HCT116 (cell line): ENCODE data around the gene DAAM2. TPM values are rescaled to one million over a fixed set of nuclear protein-coding genes. Genes with fewer than 3 reads are reported as not detected.

Experiments used
- ATAC-seq: fragments of 200-7000 bp; cut with Tn5 transposase; 2 replicates; pipeline ENCODE4 v1.9.1; 2020; ENCODE audit warnings: mild to moderate bottlenecking, moderate library complexity
- BruUV-seq: library from RNA; stranded (reverse); fragments of 400-500 nt; replicated peaks from 2 replicates; lab custom pipeline; 2021; lab: Mats Ljungman, UMichigan
- CTCF ChIA-PET: fragments of 300-600 bp; sonication (Branson Sonifier 250); formaldehyde crosslinking; loops from one replicate; lab custom pipeline; 2021; ENCODE audit warnings: antibody characterized with exemption; lab: Charles Lee
- POLR2A ChIA-PET: fragments of 300-600, 350-600 bp; sonication (Branson Sonifier 250); formaldehyde crosslinking; loops from one replicate; lab custom pipeline; 2021; ENCODE audit warnings: antibody characterized with exemption; lab: Charles Lee
- RAD21 ChIA-PET, 2 experiments: fragments of 300-600 bp; sonication (Branson Sonifier 250); formaldehyde crosslinking; loops; one replicate each; lab custom pipeline; 2023; ENCODE audit warnings: low total read pairs in 2 of 2; ENCODE audit not compliant: uncharacterized antibody in 2 of 2, unreplicated experiment in 2 of 2, low non-redundant PET in 1 of 2; lab: Charles Lee
- DNase-seq: peaks from one replicate; pipeline ENCODE4 v3.0.0-alpha.2; 2010; ENCODE audit warnings: low read depth, low spot score
- H2AFZ ChIP-seq: fragments of 200-600 bp; shearing (Covaris generic), sonication (generic); 2 replicates; pipeline ENCODE4 v1.6.1; 2017; ENCODE audit warnings: low read depth, mixed run types, mixed read lengths, antibody characterized with exemption, low read length; ENCODE audit not compliant: poor library complexity, severe bottlenecking
- H3K27ac ChIP-seq: 2 replicates; pipeline ENCODE4 v1.5.1; 2012; ENCODE audit warnings: low read depth, low read length
- H3K27me3 ChIP-seq: fragments of 200-600 bp; sonication (generic); 2 replicates; pipeline ENCODE4 v1.6.1; 2016; ENCODE audit warnings: mixed run types, low read length, mixed read lengths; ENCODE audit not compliant: insufficient read depth
- H3K36me3 ChIP-seq, 2 experiments: fragments of 200-500 bp in 1 of 2; fragments of 200-600 bp in 1 of 2; sonication (Bioruptor generic) in 1 of 2; sonication (generic) in 1 of 2; 2 replicates each; pipeline versions ENCODE4 v1.5.1 to v1.6.1; 2014 to 2016; ENCODE audit warnings: low read length in 2 of 2, inconsistent platforms in 1 of 2, mixed read lengths in 1 of 2, mixed run types in 1 of 2; ENCODE audit not compliant: insufficient read depth in 2 of 2, control insufficient read depth in 1 of 2
- H3K4me1 ChIP-seq, 2 experiments: fragments of 200-600 bp in 1 of 2; sonication (generic) in 1 of 2; 2 replicates each; pipeline versions ENCODE4 v1.5.1 to v1.6.1; 2012 to 2017; ENCODE audit warnings: low read length in 2 of 2, inconsistent platforms in 1 of 2, mild to moderate bottlenecking in 1 of 2, mixed read lengths in 1 of 2, mixed run types in 1 of 2, moderate library complexity in 1 of 2; ENCODE audit not compliant: insufficient read depth in 2 of 2, control insufficient read depth in 1 of 2
- H3K4me2 ChIP-seq: fragments of 200-600 bp; sonication (generic); 2 replicates; pipeline ENCODE4 v1.6.1; 2017; ENCODE audit warnings: mixed run types, low read length, mixed read lengths
- H3K4me3 ChIP-seq, 2 experiments: fragments of 200-600 bp in 1 of 2; sonication (generic) in 1 of 2; replicated peaks in 1 of 2; 2 replicates each; pipeline ENCODE4 v1.5.1; 2011 to 2016; ENCODE audit warnings: low read length in 2 of 2, control low read depth in 1 of 2, low read depth in 1 of 2, mild to moderate bottlenecking in 1 of 2, mixed read lengths in 1 of 2, mixed run types in 1 of 2
- H3K79me2 ChIP-seq: fragments of 200-600 bp; sonication (generic); 2 replicates; pipeline ENCODE4 v1.6.1; 2017; ENCODE audit warnings: mild to moderate bottlenecking, mixed run types, low read length, moderate library complexity, mixed read lengths; ENCODE audit not compliant: insufficient read depth
- H3K9ac ChIP-seq: fragments of 200-600 bp; sonication (generic); 2 replicates; pipeline ENCODE4 v1.6.1; 2016; ENCODE audit warnings: low read length, mixed read lengths
- H3K9me2 ChIP-seq: fragments of 200-600 bp; sonication (generic), shearing (Covaris generic); 2 replicates; pipeline ENCODE4 v1.6.1; 2017; ENCODE audit warnings: mixed run types, mild to moderate bottlenecking, moderate library complexity; ENCODE audit not compliant: insufficient read depth
- H3K9me3 ChIP-seq, 2 experiments: fragments of 200-500 bp in 1 of 2; fragments of 200-600 bp in 1 of 2; sonication (Bioruptor generic) in 1 of 2; sonication (generic) in 1 of 2; 2 replicates each; pipeline ENCODE4 v1.6.1; 2014 to 2017; ENCODE audit warnings: low read length in 2 of 2, mixed read lengths in 2 of 2, inconsistent platforms in 1 of 2, low read depth in 1 of 2, mild to moderate bottlenecking in 1 of 2, mixed run types in 1 of 2, moderate library complexity in 1 of 2; ENCODE audit not compliant: control insufficient read depth in 1 of 2, insufficient read depth in 1 of 2
- H4K20me1 ChIP-seq: fragments of 200-600 bp; sonication (generic), shearing (Covaris generic); 2 replicates; pipeline ENCODE4 v1.6.1; 2017; ENCODE audit warnings: mixed run types, mild to moderate bottlenecking, moderate library complexity; ENCODE audit not compliant: insufficient read depth
- CEBPB ChIP-seq: IDR thresholded peaks from 2 replicates; pipeline ENCODE4 v1.6.1; 2012; ENCODE audit warnings: low read depth
- EZH2phosphoT487 ChIP-seq: fragments of 200-600 bp; IDR thresholded peaks from 2 replicates; pipeline ENCODE4 v1.6.1; 2018; ENCODE audit warnings: antibody characterized with exemption, borderline replicate concordance
- FOSL1 ChIP-seq: IDR thresholded peaks from 2 replicates; pipeline ENCODE4 v1.6.1; 2012; ENCODE audit warnings: low read depth
- POLR2A ChIP-seq: IDR thresholded peaks from 2 replicates; pipeline ENCODE4 v1.7.0; 2011; ENCODE audit warnings: borderline replicate concordance; ENCODE audit not compliant: insufficient read depth, insufficient read length; ENCODE audit errors: extremely low read depth
- POLR2AphosphoS5 ChIP-seq: IDR thresholded peaks from 2 replicates; pipeline ENCODE4 v1.6.1; 2011; ENCODE audit warnings: mild to moderate bottlenecking, low read depth, low read length, moderate library complexity
- SIN3A ChIP-seq: IDR thresholded peaks from 2 replicates; pipeline ENCODE4 v1.6.1; 2012; ENCODE audit warnings: low read depth
- SP1 ChIP-seq: IDR thresholded peaks from 2 replicates; pipeline ENCODE4 v1.6.1; 2012; ENCODE audit warnings: low read depth
- SRF ChIP-seq: IDR thresholded peaks from 2 replicates; pipeline ENCODE4 v1.6.1; 2012; ENCODE audit warnings: low read depth
- YY1 ChIP-seq: IDR thresholded peaks from 2 replicates; pipeline ENCODE4 v1.6.1; 2011; ENCODE audit warnings: low read length, low read depth, moderate library complexity, mild to moderate bottlenecking; ENCODE audit not compliant: insufficient replicate concordance; ENCODE audit errors: extremely low read depth
- ZFX ChIP-seq: fragments of 450-650 bp; IDR thresholded peaks from 2 replicates; pipeline ENCODE4 v1.6.1; 2017
- intact Hi-C: fragments of 100-400 bp; cut with micrococcal nuclease; formaldehyde crosslinking; loops from 2 replicates; pipeline ENCODE4 v1.10.0; 2022
- total RNA-seq: library from RNA; stranded (reverse); gene quantifications from one replicate; pipeline ENCODE4 v1.2.1, GENCODE V29; 2021; ENCODE audit not compliant: unreplicated experiment
- TF ChIP-seq, protein P1 (sequence below): IDR thresholded peaks from 2 replicates; pipeline ENCODE4 v1.6.1; 2011; ENCODE audit warnings: mild to moderate bottlenecking, low read length, moderate library complexity; ENCODE audit not compliant: insufficient replicate concordance; ENCODE audit errors: extremely low read depth
- TF ChIP-seq, protein P2 (sequence below): IDR thresholded peaks from 2 replicates; pipeline ENCODE4 v1.6.1; 2012

The DAAM2 gene
- total RNA-seq, 1 experiment from 2014 or later, result not detected

DNA sequence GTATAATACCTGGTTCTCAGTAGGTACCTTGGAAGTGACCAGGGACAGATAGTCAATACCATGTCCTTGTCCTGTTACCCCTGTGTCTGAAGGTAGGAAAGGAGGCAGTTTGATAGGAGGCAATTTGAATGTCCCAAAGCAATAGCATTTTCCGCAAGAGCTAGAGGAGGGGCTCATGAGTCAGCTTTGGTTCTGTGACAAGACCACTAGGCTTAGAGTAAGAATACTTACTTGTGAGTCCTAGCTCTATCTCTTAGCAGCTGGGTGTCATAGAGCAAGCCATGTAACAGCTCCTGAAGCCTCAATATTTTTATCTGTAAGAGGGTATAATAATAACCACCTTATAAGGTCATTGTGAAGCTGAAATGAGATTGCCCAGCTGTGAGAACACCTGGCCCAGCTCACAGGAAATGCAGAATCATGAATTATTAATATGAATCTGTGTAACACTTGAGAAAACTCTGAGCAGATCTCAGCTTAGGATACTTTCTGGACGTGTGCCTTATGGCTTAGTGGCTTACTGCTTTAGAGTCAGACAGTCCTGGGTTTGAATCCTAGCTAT lies 58.6 kb downstream of the DAAM2 start:
- no TSS peak for BruUV-seq
- ATAC-seq (no peak), DNase-seq (no peak)
- no peaks in the 10 kb centered on the region for H3K9me2 ChIP-seq
- no peak for TF ChIP-seq CEBPB
- TF ChIP-seq ZFX, result no peak
- TF ChIP-seq POLR2AphosphoS5, result no peak
- no peak for TF ChIP-seq FOSL1
- TF ChIP-seq, protein P1, sequence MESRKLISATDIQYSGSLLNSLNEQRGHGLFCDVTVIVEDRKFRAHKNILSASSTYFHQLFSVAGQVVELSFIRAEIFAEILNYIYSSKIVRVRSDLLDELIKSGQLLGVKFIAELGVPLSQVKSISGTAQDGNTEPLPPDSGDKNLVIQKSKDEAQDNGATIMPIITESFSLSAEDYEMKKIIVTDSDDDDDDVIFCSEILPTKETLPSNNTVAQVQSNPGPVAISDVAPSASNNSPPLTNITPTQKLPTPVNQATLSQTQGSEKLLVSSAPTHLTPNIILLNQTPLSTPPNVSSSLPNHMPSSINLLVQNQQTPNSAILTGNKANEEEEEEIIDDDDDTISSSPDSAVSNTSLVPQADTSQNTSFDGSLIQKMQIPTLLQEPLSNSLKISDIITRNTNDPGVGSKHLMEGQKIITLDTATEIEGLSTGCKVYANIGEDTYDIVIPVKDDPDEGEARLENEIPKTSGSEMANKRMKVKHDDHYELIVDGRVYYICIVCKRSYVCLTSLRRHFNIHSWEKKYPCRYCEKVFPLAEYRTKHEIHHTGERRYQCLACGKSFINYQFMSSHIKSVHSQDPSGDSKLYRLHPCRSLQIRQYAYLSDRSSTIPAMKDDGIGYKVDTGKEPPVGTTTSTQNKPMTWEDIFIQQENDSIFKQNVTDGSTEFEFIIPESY, result no peak
- no peak for TF ChIP-seq YY1
- TF ChIP-seq EZH2phosphoT487, result no peak
- no peak for TF ChIP-seq SRF
- no peak for TF ChIP-seq SIN3A
- TF ChIP-seq, protein P2, sequence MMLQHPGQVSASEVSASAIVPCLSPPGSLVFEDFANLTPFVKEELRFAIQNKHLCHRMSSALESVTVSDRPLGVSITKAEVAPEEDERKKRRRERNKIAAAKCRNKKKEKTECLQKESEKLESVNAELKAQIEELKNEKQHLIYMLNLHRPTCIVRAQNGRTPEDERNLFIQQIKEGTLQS, result no peak
- no peak for TF ChIP-seq SP1
- TF ChIP-seq POLR2A, result no peak
- no peaks in the 10 kb centered on the region for H3K9me3 ChIP-seq
- H3K27me3 ChIP-seq, result peaks cover 34% of the 10 kb centered on the region
- H3K4me1 ChIP-seq, result no peaks in the 10 kb centered on the region
- intact Hi-C loops, result no loop called here
- no peak overlapping the region for H3K4me3 ChIP-seq
- H3K27ac ChIP-seq, result no peak overlapping the region
- no peaks in the 10 kb centered on the region for H3K36me3 ChIP-seq
- no peaks in the 10 kb centered on the region for H3K79me2 ChIP-seq
- no peak overlapping the region for H3K4me2 ChIP-seq
- no peak overlapping the region for H3K9ac ChIP-seq
- ChIA-PET RAD21 (no interaction called here), POLR2A (no interaction called here), CTCF (interaction anchor here (1.1 kb wide), 1 partner anchor 15 kb away, joined by 3 read pairs; no protein-coding TSS in a partner anchor)
- no peak overlapping the region for H2AFZ ChIP-seq
- no peaks in the 10 kb centered on the region for H4K20me1 ChIP-seq
